Activated CD8-positive, alpha-beta memory T cell treated with anti-CD3 and anti-CD28 coated beads, Interleukin-2, amount 50 U/mL, for 24 hours (primary cell): Measurements from ENCODE around the gene PCED1B.
"Not testable (repeated sequence)": the region's sequence is repeated elsewhere in the genome, so short reads cannot be mapped to it uniquely, and the experiment has no call there.

ENCODE experiments used
- DNase-seq: peaks from one replicate; pipeline ENCODE4 v3.0.0-alpha.2; 2020; ENCODE audit errors: extremely low read depth

PCED1B gene

GRCh38 chr12:47272412-47273190 lies 193.2 kb downstream of the PCED1B start:
- DNase-seq = no peak

GRCh38 chr12:47273191-47273626 lies 193.8 kb downstream of the PCED1B start:
- DNase-seq = no peak

GRCh38 chr12:47274760-47275159 lies 195.3 kb downstream of the PCED1B start:
- DNase-seq = no peak

- DNase-seq = no peak
Measured at GRCh38 chr12:47276253-47276620, 196.8 kb downstream of the PCED1B start.

- DNase-seq = no peak
Measured at GRCh38 chr12:47276621-47277309, 197.3 kb downstream of the PCED1B start.

GRCh38 chr12:47277972-47278448 lies 198.6 kb downstream of the PCED1B start:
- no peak for DNase-seq

GRCh38 chr12:47279758-47280157 lies 200.3 kb downstream of the PCED1B start:
- DNase-seq = not testable (repeated sequence)

GRCh38 chr12:47280543-47281300 lies 201.3 kb downstream of the PCED1B start:
- DNase-seq = no peak

- DNase-seq = no peak
Measured at GRCh38 chr12:47281667-47282171, 202.3 kb downstream of the PCED1B start.

GRCh38 chr12:47282206-47282605 lies 202.8 kb downstream of the PCED1B start:
- no peak for DNase-seq
